GM18907 (cell line): ENCODE measurements around the gene PDE4A.
A peak's percentile ranks its signal among the peaks of the same experiment; 100 is the strongest.
"Not testable (repeated sequence)": the region's sequence is repeated elsewhere in the genome, so short reads cannot be mapped to it uniquely, and the experiment has no call there.

Experiments used
- ATAC-seq: cut with Tn5 transposase; IDR thresholded peaks from one replicate; pipeline ENCODE4 v1.9.1; 2021; ENCODE audit warnings: mild to moderate bottlenecking, moderate library complexity; ENCODE audit not compliant: unreplicated experiment

Gene PDE4A

GRCh38 chr19:10461047-10461949 is 41.0 kb downstream of the PDE4A start:
- ATAC-seq = peak; percentile 76

- not testable (repeated sequence) for ATAC-seq
Measured at GRCh38 chr19:10462042-10462441, 41.7 kb downstream of the PDE4A start.

GRCh38 chr19:10462557-10462956 is 42.2 kb downstream of the PDE4A start:
- no peak for ATAC-seq

GRCh38 chr19:10464456-10464855 is 44.1 kb downstream of the PDE4A start:
- ATAC-seq = no peak

GRCh38 chr19:10467104-10467706 is 46.9 kb downstream of the PDE4A start:
- no peak for ATAC-seq

- ATAC-seq = no peak
Measured at GRCh38 chr19:10468133-10468532, 47.8 kb downstream of the PDE4A start.

GRCh38 chr19:10471909-10472308 is 51.6 kb downstream of the PDE4A start:
- no peak for ATAC-seq

GRCh38 chr19:10473192-10473591 is 52.9 kb downstream of the PDE4A start:
- no peak for ATAC-seq

GRCh38 chr19:10474962-10475451 is 54.7 kb downstream of the PDE4A start:
- ATAC-seq = no peak

GRCh38 chr19:10478476-10478875 is 58.1 kb downstream of the PDE4A start:
- ATAC-seq = no peak

- no peak for ATAC-seq
Measured at GRCh38 chr19:10478903-10479384, 58.6 kb downstream of the PDE4A start.

- no peak for ATAC-seq
Measured at GRCh38 chr19:10486551-10486950, 66.2 kb downstream of the PDE4A start.

GRCh38 chr19:10491472-10492047 is 71.2 kb downstream of the PDE4A start:
- no peak for ATAC-seq

GRCh38 chr19:10497371-10497770 is 77.0 kb downstream of the PDE4A start:
- no peak for ATAC-seq

GRCh38 chr19:10499550-10500246 is 79.4 kb downstream of the PDE4A start:
- ATAC-seq = no peak

- no peak for ATAC-seq
Measured at GRCh38 chr19:10500247-10500592, 79.9 kb downstream of the PDE4A start.

GRCh38 chr19:10501971-10502523 is 81.7 kb downstream of the PDE4A start:
- peak; percentile 47 for ATAC-seq

- ATAC-seq = peak; percentile 83
Measured at GRCh38 chr19:10502524-10503001, 82.2 kb downstream of the PDE4A start.

GRCh38 chr19:10503002-10503789 is 82.9 kb downstream of the PDE4A start, which contains the start of gene KEAP1:
Gene KEAP1, minus strand, starts transcription at chr19:10503356. Its CDS starts 3,323 bp downstream, at chr19:10500033.
- no peak for ATAC-seq
